ENCODE results near the gene GBP4. TPM values are rescaled to one million over a fixed set of nuclear protein-coding genes. Genes with fewer than 3 reads are reported as not detected.

The GBP4 gene
- total and polyA plus RNA-seq, 9 of the 15 experiments (the other 6 are each of a cell fraction or from before 2014, with no cell fraction given): 0.04 to 0.40 (median 0.11) TPM

GRCh38 chr1:89171067-89171438 is 27.7 kb downstream of the GBP4 start:
- no peaks in the 10 kb centered on the region for H4K20me1 ChIP-seq (replicated peaks; ENCODE audit: control insufficient read depth, insufficient read depth, low read length)
- no peak overlapping the region for H3K27ac ChIP-seq (ENCODE audit: extremely low read depth, low read depth, low read length)
- ATAC-seq (no peak), FAIRE-seq (no peak), DNase-seq (ENCODE audit: extremely low read depth in 1 of 4, low spot score in 3 of 4) (no peak)
- intact Hi-C loops (cut with micrococcal nuclease) (no loop called here), in situ Hi-C loops (cut with MboI) (no loop called here)
- no peak overlapping the region for H3K9ac ChIP-seq (ENCODE audit: insufficient read depth in 1 of 2, low read depth in 2 of 2, low read length in 2 of 2)
- H3K9me1 ChIP-seq (ENCODE audit: control insufficient read depth, insufficient read depth, low read length): no peaks in the 10 kb centered on the region
- no peaks in the 10 kb centered on the region for H3K4me1 ChIP-seq (replicated peaks in 1 of 2; ENCODE audit: control insufficient read depth in 2 of 2, insufficient read depth in 2 of 2, low read length in 2 of 2)
- no peaks in the 10 kb centered on the region for H3K79me2 ChIP-seq (ENCODE audit: control insufficient read depth, insufficient read depth, low read length)
- H3K4me2 ChIP-seq (ENCODE audit: insufficient read depth, low read length): no peak overlapping the region
- no peaks in the 10 kb centered on the region for H3K9me3 ChIP-seq (replicated peaks; ENCODE audit: control insufficient read depth, insufficient read depth, low read depth, low read length)
- H2AFZ ChIP-seq (ENCODE audit: low read depth, low read length): no peak overlapping the region
- H3K36me3 ChIP-seq (ENCODE audit: control insufficient read depth, insufficient read depth, low read length): no peaks in the 10 kb centered on the region
- no peak overlapping the region for H3K4me3 ChIP-seq
- TF ChIP-seq HCFC1 (IDR thresholded peaks at IDR 0.05; ENCODE audit: low read depth, low read length) (no peak), CEBPG (CRISPR knock-in tag; IDR thresholded peaks at IDR 0.05) (no peak), CEBPG (tag; conservative IDR thresholded peaks at IDR 0.05 in 1 of 2, IDR thresholded peaks at IDR 0.05 in 1 of 2) (peak in 1 of 2 experiments; percentile 76; a peak in 2 of 4 replicates), NR2C2 (CRISPR knock-in tag; IDR thresholded peaks at IDR 0.05) (no peak), NR2C2 (tag; IDR thresholded peaks at IDR 0.05) (peak; percentile 5; the same call in 1 of the 2 replicates), MAZ (CRISPR knock-in tag; conservative IDR thresholded peaks at IDR 0.05 in 1 of 2, IDR thresholded peaks at IDR 0.05 in 1 of 2) (no peak)
- no TSS peak for BruUV-seq (replicated peaks)
- CTCF ChIA-PET (ENCODE audit: low intra/inter-chr PET ratio): no interaction called here
- H3K27me3 ChIP-seq (ENCODE audit: control insufficient read depth in 2 of 2, insufficient read depth in 2 of 2, low read length in 2 of 2): no peaks in the 10 kb centered on the region
- POLR2A ChIA-PET: no interaction called here

All from K562 (cell line).